Psoas muscle (tissue), 8 donors: ENCODE measurements around the gene IFRD1. TPM values are rescaled to one million over a fixed set of nuclear protein-coding genes. Genes with fewer than 3 reads are reported as not detected.

Experiments
- ATAC-seq, 4 donors: fragments of 200-7000 bp; cut with Tn5 transposase; one replicate each; pipeline ENCODE4 v1.9.1; 2020; ENCODE audit warnings: moderate library complexity in 3 of 4, mild to moderate bottlenecking in 2 of 4
- DNase-seq, 2 donors: peaks; one replicate each; pipeline ENCODE4 v3.0.0-alpha.2; 2020
- H3K27ac ChIP-seq: fragments of 200-600 bp; one replicate; pipeline ENCODE4 v1.8.0; 2022
- H3K27me3 ChIP-seq, 3 donors: fragments of 200-600 bp in 1 of 3; one replicate each; pipeline versions ENCODE4 v1.6.1 to v1.8.0; 2013 to 2022; ENCODE audit warnings: low read length in 2 of 3, mild to moderate bottlenecking in 2 of 3, moderate library complexity in 1 of 3; ENCODE audit not compliant: insufficient read depth in 3 of 3
- H3K36me3 ChIP-seq, 2 donors: fragments of 200-600 bp in 1 of 2; one replicate each; pipeline versions ENCODE4 v1.6.1 to v1.8.0; 2013 to 2022; ENCODE audit warnings: low read depth in 1 of 2, mild to moderate bottlenecking in 1 of 2, moderate library complexity in 1 of 2; ENCODE audit not compliant: insufficient read depth in 1 of 2
- H3K4me1 ChIP-seq: fragments of 200-600 bp; one replicate; pipeline ENCODE4 v1.8.0; 2022
- H3K4me3 ChIP-seq: fragments of 200-600 bp; one replicate; pipeline ENCODE4 v1.8.0; 2022; ENCODE audit warnings: mild to moderate bottlenecking
- H3K9me3 ChIP-seq: fragments of 200-600 bp; one replicate; pipeline ENCODE4 v1.8.0; 2022
- WGBS, 3 donors: extraction: QIAGEN DNeasy Blood & Tissue Kit; methylation state at CpG; one replicate each; pipeline versions ENCODE4 v1.1.6 to v1.1.7; 2013; 5-methylcytosine and 5-hydroxymethylcytosine counted together
- intact Hi-C, 2 donors: fragments of 100-400 bp; cut with DNase I; formaldehyde crosslinking; loops; one replicate each; pipeline versions ENCODE4 v1.11.0 to v1.14.2; 2022
- polyA plus RNA-seq, 3 donors: library from polyadenylated mRNA; stranded (reverse); fragments of 200-250 nt; gene quantifications; one replicate each; pipeline ENCODE4 v1.2.3, GENCODE V29; 2013
- total RNA-seq, 4 donors: library from RNA; stranded (reverse); fragmentation: NEBNext Ultra II Directional in 2 of 4; extraction: Animal tissue kit (Norgen Biotek cat#: 25700) in 2 of 4; gene quantifications; one replicate each; pipeline versions ENCODE4 v1.2.1 to v1.2.4, GENCODE V29; 2021 to 2023
- TF ChIP-seq, protein P1 (sequence below): fragments of 200-600 bp; IDR thresholded peaks from one replicate; pipeline ENCODE4 v1.8.0; 2022; ENCODE audit warnings: antibody characterized with exemption
- donor health status: healthy with polysubstance abuse.
- donor health status: DM: no; HTN: no; CAD: no; lungs with moderate emphysema.
- donor health status: Bipolar disorder and iron deficiency.
- donor health status: healthy.
- donor health status: DM: yes; HTN: yes; CAD: no.
- donor health status: DM: no; HTN: no; CAD: no.
- donor health status: DM: no; HTN: no; CAD: no.
- donor health status: DM: yes; HTN: yes; CAD: no.

Gene IFRD1
- total and polyA plus RNA-seq, 7 donors: 34.7 to 163 (median 60.3) TPM

DNA sequence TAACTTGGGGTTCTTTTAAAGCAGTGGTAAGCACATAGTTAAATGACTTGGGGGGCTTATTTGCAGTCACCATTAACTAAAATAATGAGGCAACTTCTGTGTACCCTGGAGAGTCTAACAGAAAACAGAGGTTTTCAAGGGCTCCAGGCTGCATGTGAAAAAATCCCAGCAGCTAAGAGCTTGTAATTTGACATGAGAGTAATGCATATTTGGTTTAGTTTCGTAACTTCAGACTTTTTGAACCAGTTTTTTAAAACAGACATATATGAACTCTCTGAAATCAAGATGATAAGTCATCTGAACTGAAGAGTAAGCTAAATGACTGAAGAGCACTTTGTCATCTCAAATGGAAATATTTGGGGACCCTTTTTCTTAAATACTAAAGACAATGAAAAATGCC, 40.2 kb upstream of the IFRD1 start:
- ATAC-seq: no peak
- 94 to 99% (median 97%) methylated on average over 1 of the region's 1 CpG for WGBS, 3 donors
- Histone ChIP-seq H3K9me3 (no peaks in the 10 kb centered on the region), H3K4me1 (no peaks in the 10 kb centered on the region), H3K4me3 (no peak overlapping the region), H3K27me3 (no peaks in the 10 kb centered on the region), H3K36me3 (no peaks in the 10 kb centered on the region), H3K27ac (no peak overlapping the region)
- no peak for DNase-seq
- intact Hi-C loops: loop anchor here (5.0 kb wide), 2 partner anchors 87 to 458 kb away; no protein-coding TSS in a partner anchor
- TF ChIP-seq, protein P1, sequence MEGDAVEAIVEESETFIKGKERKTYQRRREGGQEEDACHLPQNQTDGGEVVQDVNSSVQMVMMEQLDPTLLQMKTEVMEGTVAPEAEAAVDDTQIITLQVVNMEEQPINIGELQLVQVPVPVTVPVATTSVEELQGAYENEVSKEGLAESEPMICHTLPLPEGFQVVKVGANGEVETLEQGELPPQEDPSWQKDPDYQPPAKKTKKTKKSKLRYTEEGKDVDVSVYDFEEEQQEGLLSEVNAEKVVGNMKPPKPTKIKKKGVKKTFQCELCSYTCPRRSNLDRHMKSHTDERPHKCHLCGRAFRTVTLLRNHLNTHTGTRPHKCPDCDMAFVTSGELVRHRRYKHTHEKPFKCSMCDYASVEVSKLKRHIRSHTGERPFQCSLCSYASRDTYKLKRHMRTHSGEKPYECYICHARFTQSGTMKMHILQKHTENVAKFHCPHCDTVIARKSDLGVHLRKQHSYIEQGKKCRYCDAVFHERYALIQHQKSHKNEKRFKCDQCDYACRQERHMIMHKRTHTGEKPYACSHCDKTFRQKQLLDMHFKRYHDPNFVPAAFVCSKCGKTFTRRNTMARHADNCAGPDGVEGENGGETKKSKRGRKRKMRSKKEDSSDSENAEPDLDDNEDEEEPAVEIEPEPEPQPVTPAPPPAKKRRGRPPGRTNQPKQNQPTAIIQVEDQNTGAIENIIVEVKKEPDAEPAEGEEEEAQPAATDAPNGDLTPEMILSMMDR: no peak

DNA sequence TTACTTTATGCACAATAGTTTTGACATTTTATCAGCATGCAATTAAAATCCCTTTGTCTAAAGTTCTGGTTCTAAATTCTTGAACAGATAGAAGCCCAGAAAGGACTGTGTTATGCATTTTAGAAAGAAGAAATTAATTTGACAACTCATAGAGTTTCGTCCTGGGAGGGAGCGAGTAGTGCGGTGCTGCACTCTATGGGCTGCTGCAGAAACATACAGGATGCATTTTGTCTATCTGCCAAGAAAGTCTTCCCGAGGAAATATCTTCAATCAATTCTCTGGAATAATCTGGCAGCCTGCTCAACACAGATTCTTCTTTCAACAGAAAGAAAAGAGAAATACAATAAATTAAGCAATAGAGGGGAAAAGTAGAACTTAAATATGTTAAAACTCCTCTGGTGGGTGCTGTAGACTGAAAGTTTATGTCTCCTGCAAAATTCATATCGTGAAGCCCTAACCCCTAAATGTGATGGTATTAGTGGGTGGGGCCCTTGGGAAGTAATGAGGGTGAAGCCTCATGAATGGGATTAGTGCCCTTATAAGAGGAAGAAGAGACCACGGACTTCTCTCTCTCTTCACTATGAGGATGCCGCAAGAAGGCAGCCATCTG, 39.0 kb upstream of the IFRD1 start:
- H3K4me3 ChIP-seq: no peak overlapping the region
- no peaks in the 10 kb centered on the region for H3K36me3 ChIP-seq
- H3K27ac ChIP-seq: no peak overlapping the region
- no peaks in the 10 kb centered on the region for H3K4me1 ChIP-seq
- TF ChIP-seq, protein P1: peak; percentile 63
- DNase-seq (no peak), ATAC-seq (peak; percentile 53 to 81 (median 72))
- intact Hi-C loops: loop anchor here (5.0 kb wide), 2 partner anchors 86 to 459 kb away; no protein-coding TSS in a partner anchor
- WGBS, 3 donors: 33 to 43% (median 40%) methylated on average over 7 of the region's 7 CpGs
- H3K9me3 ChIP-seq: no peaks in the 10 kb centered on the region
- no peaks in the 10 kb centered on the region for H3K27me3 ChIP-seq

DNA sequence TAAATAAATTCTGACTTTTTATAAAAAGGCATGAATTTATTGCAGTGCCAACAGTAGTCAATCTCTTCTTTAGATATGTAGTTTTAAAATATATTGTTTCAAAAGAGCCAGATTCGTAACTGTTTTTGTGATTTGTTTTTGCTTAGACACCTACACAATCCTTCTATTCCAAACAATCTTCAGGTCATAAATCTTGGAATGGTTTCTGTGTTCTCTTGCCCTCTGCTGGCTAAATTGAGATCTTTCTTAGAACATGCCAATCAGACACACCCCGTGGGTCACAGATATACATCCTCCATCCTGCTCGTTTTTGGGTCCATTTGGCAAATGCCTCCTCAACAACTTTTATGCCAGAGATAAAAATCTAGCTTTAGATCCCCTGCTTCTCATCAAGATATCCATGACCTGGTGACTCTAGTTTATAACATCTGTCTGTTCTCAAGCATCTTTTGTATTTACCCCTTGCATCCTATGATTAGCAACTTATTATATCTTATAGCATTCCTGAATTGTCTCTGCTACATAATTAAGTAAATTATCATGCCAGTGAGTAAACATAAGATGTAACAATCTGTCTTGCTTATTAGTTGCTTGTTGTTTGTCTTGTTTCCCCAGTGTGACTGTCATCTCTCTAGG, 35.3 kb upstream of the IFRD1 start:
- intact Hi-C loops: loop anchor here (5.0 kb wide), 3 partner anchors 82 to 673 kb away; no protein-coding TSS in a partner anchor
- DNase-seq: no peak
- TF ChIP-seq, protein P1: peak; percentile 66
- ATAC-seq: peak; percentile 58 to 90 (median 74)
- Histone ChIP-seq H3K4me1 (no peaks in the 10 kb centered on the region), H3K4me3 (no peak overlapping the region), H3K36me3 (no peaks in the 10 kb centered on the region), H3K9me3 (no peaks in the 10 kb centered on the region), H3K27me3 (no peaks in the 10 kb centered on the region), H3K27ac (no peak overlapping the region)
- WGBS, 3 donors: 2 to 7% (median 3%) methylated on average over 3 of the region's 3 CpGs

DNA sequence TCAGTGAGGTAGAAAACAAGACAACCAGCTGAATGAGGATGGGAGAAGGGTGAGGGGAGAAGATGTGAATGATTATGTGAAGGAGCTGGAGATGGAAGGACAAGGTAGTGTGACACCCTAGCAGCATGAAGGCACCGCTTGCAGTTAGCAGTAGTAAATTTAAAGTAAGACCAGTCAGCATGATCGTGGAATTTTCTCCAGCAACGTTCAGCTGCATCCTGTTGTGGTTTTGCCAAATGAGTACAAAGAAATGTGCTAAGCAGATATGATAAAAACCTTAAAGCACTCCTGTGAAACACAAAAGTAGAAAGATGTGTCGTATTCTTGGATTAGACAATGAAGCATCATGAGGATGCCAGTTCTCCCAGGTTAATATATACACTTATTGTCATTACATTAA, 34.1 kb upstream of the IFRD1 start:
- Histone ChIP-seq H3K4me3 (no peak overlapping the region), H3K4me1 (peaks cover 4% of the 10 kb centered on the region), H3K36me3 (no peaks in the 10 kb centered on the region), H3K9me3 (no peaks in the 10 kb centered on the region), H3K27me3 (no peaks in the 10 kb centered on the region), H3K27ac (no peak overlapping the region)
- TF ChIP-seq, protein P1: no peak
- no peak for ATAC-seq
- DNase-seq: no peak
- intact Hi-C loops: loop anchor here in 1 of 2 donors (5.0 kb wide), 1 partner anchor 674 kb away; no protein-coding TSS in a partner anchor
- WGBS, 3 donors: 56 to 71% (median 59%) methylated on average over 4 of the region's 4 CpGs
